ENCODE results near the gene PPP1R9B. TPM values are rescaled to one million over a fixed set of nuclear protein-coding genes. Genes with fewer than 3 reads are reported as not detected.

The PPP1R9B gene
- total RNA-seq, 1 experiment from 2014 or later, result 46.4 TPM

- peak; percentile 89 for DNase-seq (ENCODE audit: low read depth)
These were observed 10.8 kb upstream of the PPP1R9B start for GRCh38 chr17:50161023-50161910.

GRCh38 chr17:50157891-50158290, 7.4 kb upstream of the PPP1R9B start:
- DNase-seq (ENCODE audit: low read depth), result no peak

- DNase-seq (ENCODE audit: low read depth), result no peak
These were observed 4.8 kb upstream of the PPP1R9B start for GRCh38 chr17:50155115-50155819.

GRCh38 chr17:50154604-50155003, 4.1 kb upstream of the PPP1R9B start:
- DNase-seq (ENCODE audit: low read depth), result no peak

GRCh38 chr17:50153650-50154575, 3.4 kb upstream of the PPP1R9B start:
- no peak for DNase-seq (ENCODE audit: low read depth)

- DNase-seq (ENCODE audit: low read depth), result no peak
These were observed 2.3 kb upstream of the PPP1R9B start for GRCh38 chr17:50152736-50153135.

GRCh38 chr17:50151937-50152547, 1.6 kb upstream of the PPP1R9B start:
- peak; percentile 93 for DNase-seq (ENCODE audit: low read depth)

- DNase-seq (ENCODE audit: low read depth), result peak; percentile 90
These were observed 812 bp upstream of the PPP1R9B start for GRCh38 chr17:50151041-50151936.

- peak; percentile 31 for DNase-seq (ENCODE audit: low read depth)
These were observed 792 bp downstream of the PPP1R9B start for GRCh38 chr17:50149417-50150353.

GRCh38 chr17:50149091-50149416, 1.4 kb downstream of the PPP1R9B start:
- no peak for DNase-seq (ENCODE audit: low read depth)

- peak; percentile 32 for DNase-seq (ENCODE audit: low read depth)
These were observed 2.0 kb downstream of the PPP1R9B start for GRCh38 chr17:50148226-50149090.

GRCh38 chr17:50147841-50148225, 2.6 kb downstream of the PPP1R9B start:
- DNase-seq (ENCODE audit: low read depth), result no peak

- DNase-seq (ENCODE audit: low read depth), result no peak
These were observed 3.4 kb downstream of the PPP1R9B start for GRCh38 chr17:50146927-50147665.

- DNase-seq (ENCODE audit: low read depth), result no peak
These were observed 4.1 kb downstream of the PPP1R9B start for GRCh38 chr17:50146230-50146926.

GRCh38 chr17:50145532-50146229, 4.8 kb downstream of the PPP1R9B start:
- no peak for DNase-seq (ENCODE audit: low read depth)

Measured in HT1080 (cell line).